GM10248 (cell line): ENCODE results near the gene NUP98.

ENCODE experiments used
- CTCF ChIA-PET: fragments of 300-600 bp; sonication (Branson Sonifier 250); formaldehyde crosslinking; extraction: SDS; loops from one replicate; lab custom pipeline; 2021; ENCODE audit warnings: antibody characterized with exemption; lab: Yijun Ruan, JAX
- POLR2A ChIA-PET: fragments of 350-650 bp; sonication (Branson Sonifier 250); formaldehyde crosslinking; extraction: SDS; loops from one replicate; lab custom pipeline; 2020; ENCODE audit warnings: antibody characterized with exemption; lab: Yijun Ruan, JAX
- DNase-seq: peaks from one replicate; pipeline ENCODE4 v3.0.0; 2012; ENCODE audit errors: extremely low spot score
- CTCF ChIP-seq: IDR thresholded peaks from 2 replicates; pipeline ENCODE4 v1.5.1; 2012; ENCODE audit warnings: mild to moderate bottlenecking, low read depth; ENCODE audit errors: extremely low read depth, missing control alignments, control extremely low read depth

NUP98 gene

DNA sequence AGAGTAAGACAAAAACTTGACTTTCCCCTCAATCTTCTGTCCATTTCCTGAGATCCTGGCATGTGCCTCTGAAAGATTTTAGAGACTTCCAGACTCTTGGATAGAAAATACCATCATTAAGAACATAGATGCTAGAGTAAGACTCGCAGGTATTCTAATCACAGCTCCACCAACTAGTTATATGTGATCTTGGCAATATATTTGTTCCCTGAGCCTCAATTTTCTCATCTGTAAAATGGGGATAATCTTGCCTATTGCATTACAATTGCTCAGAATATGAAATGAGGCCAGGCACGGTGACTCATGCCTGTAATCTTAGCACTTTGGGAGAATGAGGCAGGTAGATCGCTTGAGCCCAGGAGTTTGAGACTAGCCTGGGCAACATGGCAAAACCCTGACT is 32.7 kb upstream of the NUP98 start:
- POLR2A ChIA-PET = no interaction called here
- DNase-seq = no peak
- no peak for TF ChIP-seq CTCF
- CTCF ChIA-PET = interaction anchor here (1.3 to 43.8 kb wide), 6 partner anchors 8 to 240 kb away, joined by 4 to 1411 read pairs (median 14); partner anchors contain the start of genes PGAP2, RHOG and STIM1

- ChIA-PET POLR2A (no interaction called here), CTCF (interaction anchor here (1.3 to 3.8 kb wide), 6 partner anchors 14 to 245 kb away, joined by 4 to 27 read pairs (median 8); partner anchors contain the start of genes PGAP2, RHOG and STIM1)
- no peak for TF ChIP-seq CTCF
- no peak for DNase-seq
Observed at GRCh38 chr11:3827434-3828186, 30.3 kb upstream of the NUP98 start.

DNA sequence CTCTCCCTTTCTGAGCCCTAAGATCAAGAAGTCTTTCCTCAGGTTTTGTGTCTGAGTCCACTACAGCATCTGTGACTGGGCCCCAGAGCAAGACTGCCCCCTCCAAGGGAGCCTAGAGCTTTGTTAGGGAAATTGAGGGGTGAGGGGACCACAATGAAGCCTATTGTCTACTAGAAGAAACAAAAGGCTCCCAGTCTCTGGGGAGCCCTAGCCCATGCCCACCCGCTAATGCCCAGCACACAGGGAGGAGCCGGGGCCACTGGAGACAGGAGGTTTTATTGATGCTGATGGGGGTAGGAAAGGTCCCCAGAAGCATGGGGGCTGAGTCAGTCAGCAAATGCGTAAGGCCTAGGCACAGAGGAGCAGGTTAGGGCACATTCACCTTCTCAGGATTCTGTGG is 29.4 kb upstream of the NUP98 start:
- no peak for TF ChIP-seq CTCF
- POLR2A ChIA-PET = no interaction called here
- CTCF ChIA-PET = interaction anchor here (1.0 to 3.8 kb wide), 7 partner anchors 9 to 246 kb away, joined by 4 to 27 read pairs (median 5); partner anchors contain the start of genes PGAP2, RHOG and STIM1
- no peak for DNase-seq

GRCh38 chr11:3825473-3826154 is 28.3 kb upstream of the NUP98 start:
- ChIA-PET CTCF (interaction anchor here (0.9 to 3.8 kb wide), 12 partner anchors 8 to 603 kb away, joined by 3 to 28 read pairs (median 3); partner anchors contain the start of genes RHOG and STIM1), POLR2A (interaction anchor here (0.6 to 1.3 kb wide), 2 partner anchors 15 to 259 kb away, joined by 3 read pairs; partner anchors contain the start of gene RHOG)
- no peak for TF ChIP-seq CTCF
- DNase-seq = no peak

DNA sequence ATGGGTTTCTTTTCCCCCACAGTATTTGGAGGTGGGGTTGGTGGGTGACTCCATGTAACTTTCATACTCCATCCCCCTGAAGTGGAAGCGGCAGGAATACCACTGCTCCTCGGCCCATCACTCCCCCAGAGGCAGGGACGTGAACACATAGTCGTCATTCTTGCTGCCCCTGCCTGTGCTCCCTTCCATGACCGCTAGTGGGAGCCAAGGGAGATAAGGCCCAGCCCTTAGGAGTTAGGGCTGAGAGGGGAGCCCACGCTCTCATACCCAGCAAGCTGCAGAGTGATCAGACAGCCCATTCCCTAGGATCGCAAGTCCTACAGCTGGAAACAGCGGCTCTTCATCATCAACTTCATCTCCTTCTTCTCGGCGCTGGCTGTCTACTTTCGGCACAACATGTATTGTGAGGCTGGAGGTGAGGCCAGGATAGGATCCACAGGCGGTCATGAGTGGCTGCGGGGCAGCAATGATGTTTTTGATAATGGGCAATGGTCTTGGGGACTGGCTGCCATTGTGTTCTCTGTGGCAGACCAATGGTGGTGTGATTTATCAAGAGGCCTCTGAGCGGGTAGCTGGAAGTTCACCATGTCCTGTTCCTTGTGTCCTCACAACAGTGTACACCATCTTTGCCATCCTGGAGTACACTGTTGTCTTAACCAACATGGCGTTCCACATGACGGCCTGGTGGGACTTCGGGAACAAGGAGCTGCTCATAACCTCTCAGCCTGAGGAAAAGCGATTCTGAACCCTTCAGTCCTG is 27.5 kb upstream of the NUP98 start:
- peak; percentile 71 for TF ChIP-seq CTCF
- ChIA-PET CTCF (interaction anchor here (0.9 to 3.8 kb wide), 12 partner anchors 9 to 604 kb away, joined by 3 to 28 read pairs (median 3); partner anchors contain the start of genes RHOG and STIM1), POLR2A (interaction anchor here (0.6 to 1.3 kb wide), 2 partner anchors 15 to 260 kb away, joined by 3 read pairs; partner anchors contain the start of gene RHOG)
- DNase-seq = peak; percentile 83
